Measurements from ENCODE around the gene CPEB4. TPM values are rescaled to one million over a fixed set of nuclear protein-coding genes. Genes with fewer than 3 reads are reported as not detected.

The CPEB4 gene
- total and polyA plus RNA-seq, 2 of the 8 experiments (the other 6 are each of a cell fraction or from before 2014, with no cell fraction given) = 8.4 to 13.4 TPM

GRCh38 chr5:173963867-173964441 is 75.8 kb downstream of the CPEB4 start (continued):
- TF ChIP-seq TBP (IDR thresholded peaks at IDR 0.05; ENCODE audit: low read depth, low read length) = peak; percentile 94
- TF ChIP-seq POLR2A (IDR thresholded peaks at IDR 0.05; ENCODE audit: control extremely low read depth in 1 of 2, low read depth in 2 of 2, low read length in 2 of 2) = peak; percentile 88 to 90
- peak; percentile 71 for TF ChIP-seq POLR2AphosphoS5 (IDR thresholded peaks at IDR 0.05; ENCODE audit: low read depth, low read length)
- no peak for TF ChIP-seq EGR1 (IDR thresholded peaks at IDR 0.05; ENCODE audit: borderline replicate concordance, low read depth, low read length)

Data from H1 (cell line).